Brain microvascular endothelial cell (primary cell): ENCODE data around the gene KCNK7.
A peak's percentile ranks its signal among the peaks of the same experiment; 100 is the strongest.
"Not testable (repeated sequence)": the region's sequence is repeated elsewhere in the genome, so short reads cannot be mapped to it uniquely, and the experiment has no call there.

ENCODE experiments used
- DNase-seq: peaks from one replicate; pipeline ENCODE4 v3.0.0-alpha.2; 2020
- H3K27ac ChIP-seq: fragments of 250-450 bp; sonication (Bioruptor Pico); 2 replicates; pipeline ENCODE4 v1.5.1; 2020; ENCODE audit warnings: mild to moderate bottlenecking, moderate library complexity
- H3K27me3 ChIP-seq: fragments of 250-450 bp; sonication (Bioruptor Pico); replicated peaks from 2 replicates; pipeline ENCODE4 v1.5.1; 2020; ENCODE audit warnings: mild to moderate bottlenecking
- H3K36me3 ChIP-seq: fragments of 250-450 bp; sonication (Bioruptor Pico); replicated peaks from 2 replicates; pipeline ENCODE4 v1.5.1; 2020; ENCODE audit warnings: mild to moderate bottlenecking
- H3K4me3 ChIP-seq: 2 replicates; pipeline ENCODE4 v1.5.1; 2011; ENCODE audit warnings: low read depth, mild to moderate bottlenecking, control low read depth, low read length, moderate library complexity
- in situ Hi-C: cut with HindIII; loops from 2 replicates; pipeline ENCODE4 v1.10.0; 2017; ENCODE audit warnings: low sequenced_read_pairs, low pct_ligation_motif_present
- TF ChIP-seq, protein P1 (sequence below): IDR thresholded peaks from 2 replicates; pipeline ENCODE4 v1.5.1; 2011; ENCODE audit warnings: low read depth, mild to moderate bottlenecking, moderate library complexity, low read length, control low read depth, inconsistent platforms; ENCODE audit errors: missing control alignments

Gene KCNK7

DNA sequence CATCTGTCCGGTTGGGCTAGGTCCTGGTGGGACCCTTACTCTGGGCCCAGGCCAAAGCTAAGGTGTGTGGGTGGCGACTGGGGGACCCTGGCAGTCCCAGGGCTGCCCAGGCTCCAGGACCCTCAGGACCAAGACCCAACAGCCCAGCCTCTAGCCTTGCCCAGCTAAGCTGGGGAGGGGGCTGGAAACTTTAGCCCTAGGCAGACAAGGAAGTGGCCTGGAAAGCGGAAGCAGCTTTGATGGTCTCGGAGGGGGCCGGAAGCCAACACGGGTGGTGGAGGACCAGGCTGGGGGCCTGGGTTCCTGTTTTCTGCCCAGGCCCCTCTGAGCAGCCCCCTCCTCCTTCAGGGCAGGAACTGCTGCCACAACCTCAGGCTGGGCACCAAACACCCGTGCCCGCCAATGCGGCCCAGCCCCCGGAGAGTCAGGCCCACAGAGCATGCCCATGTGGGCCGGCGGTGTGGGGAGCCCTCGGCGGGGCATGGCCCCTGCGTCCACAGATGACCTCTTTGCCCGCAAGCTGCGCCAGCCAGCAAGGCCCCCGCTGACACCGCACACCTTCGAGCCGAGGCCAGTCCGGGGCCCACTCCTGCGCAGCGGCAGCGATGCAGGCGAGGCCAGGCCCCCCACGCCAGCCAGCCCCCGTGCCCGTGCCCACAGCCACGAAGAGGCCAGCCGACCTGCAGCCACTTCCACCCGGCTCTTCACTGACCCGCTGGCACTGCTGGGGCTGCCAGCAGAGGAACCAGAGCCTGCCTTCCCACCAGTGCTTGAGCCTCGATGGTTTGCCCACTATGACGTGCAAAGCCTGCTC, 45.1 kb upstream of the KCNK7 start:
- DNase-seq, result no peak
- Histone ChIP-seq H3K27ac (no peak overlapping the region), H3K27me3 (no peaks in the 10 kb centered on the region), H3K36me3 (peaks cover 19% of the 10 kb centered on the region), H3K4me3 (no peak overlapping the region)
- in situ Hi-C loops, result no loop called here
- TF ChIP-seq, protein P1, sequence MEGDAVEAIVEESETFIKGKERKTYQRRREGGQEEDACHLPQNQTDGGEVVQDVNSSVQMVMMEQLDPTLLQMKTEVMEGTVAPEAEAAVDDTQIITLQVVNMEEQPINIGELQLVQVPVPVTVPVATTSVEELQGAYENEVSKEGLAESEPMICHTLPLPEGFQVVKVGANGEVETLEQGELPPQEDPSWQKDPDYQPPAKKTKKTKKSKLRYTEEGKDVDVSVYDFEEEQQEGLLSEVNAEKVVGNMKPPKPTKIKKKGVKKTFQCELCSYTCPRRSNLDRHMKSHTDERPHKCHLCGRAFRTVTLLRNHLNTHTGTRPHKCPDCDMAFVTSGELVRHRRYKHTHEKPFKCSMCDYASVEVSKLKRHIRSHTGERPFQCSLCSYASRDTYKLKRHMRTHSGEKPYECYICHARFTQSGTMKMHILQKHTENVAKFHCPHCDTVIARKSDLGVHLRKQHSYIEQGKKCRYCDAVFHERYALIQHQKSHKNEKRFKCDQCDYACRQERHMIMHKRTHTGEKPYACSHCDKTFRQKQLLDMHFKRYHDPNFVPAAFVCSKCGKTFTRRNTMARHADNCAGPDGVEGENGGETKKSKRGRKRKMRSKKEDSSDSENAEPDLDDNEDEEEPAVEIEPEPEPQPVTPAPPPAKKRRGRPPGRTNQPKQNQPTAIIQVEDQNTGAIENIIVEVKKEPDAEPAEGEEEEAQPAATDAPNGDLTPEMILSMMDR, result no peak

DNA sequence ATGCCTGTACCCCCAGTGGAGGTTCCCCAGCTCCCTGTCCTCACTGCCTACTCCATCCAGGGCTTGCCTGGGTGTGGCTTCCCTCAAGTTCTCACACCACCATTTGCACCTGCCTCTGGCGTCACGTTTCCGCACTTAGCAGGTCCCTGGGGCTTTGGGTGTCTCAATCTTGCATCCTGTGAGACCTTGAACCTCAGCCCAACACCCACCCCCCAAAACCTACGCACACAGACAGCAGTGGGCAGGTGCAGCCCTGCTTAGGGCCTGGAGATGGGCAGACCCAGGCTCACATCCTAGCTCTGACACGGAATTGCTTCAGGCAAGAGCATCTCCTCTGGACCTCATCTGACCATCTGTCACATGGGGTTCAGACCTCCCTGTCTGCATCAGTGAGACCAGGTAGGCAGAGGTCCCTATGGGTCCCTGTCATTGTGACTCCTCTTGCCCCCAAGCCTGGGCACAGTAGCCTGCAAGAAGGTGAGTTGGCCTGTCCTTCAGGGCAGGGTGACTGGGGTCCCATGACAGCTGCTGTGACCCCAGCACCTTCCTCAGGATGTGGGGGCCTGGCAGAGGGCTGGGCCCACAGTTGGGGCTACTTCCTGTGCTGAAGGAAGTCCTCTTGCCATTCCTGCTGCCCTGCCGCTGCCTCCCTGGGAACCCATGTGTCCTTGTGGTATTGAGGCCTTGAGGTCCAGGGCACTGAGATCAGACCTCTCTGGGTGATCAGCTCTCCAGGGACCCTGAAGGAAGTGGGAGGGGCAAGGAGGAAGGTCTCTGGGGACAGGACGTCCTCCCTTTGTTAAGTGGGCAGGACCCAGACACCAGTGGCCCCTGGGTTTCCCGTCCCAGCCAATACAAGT, 44.3 kb upstream of the KCNK7 start:
- no peak overlapping the region for H3K27ac ChIP-seq
- in situ Hi-C loops, result no loop called here
- DNase-seq, result no peak
- H3K4me3 ChIP-seq, result no peak overlapping the region
- TF ChIP-seq, protein P1, result no peak
- no peaks in the 10 kb centered on the region for H3K27me3 ChIP-seq
- H3K36me3 ChIP-seq, result peaks cover 28% of the 10 kb centered on the region

DNA sequence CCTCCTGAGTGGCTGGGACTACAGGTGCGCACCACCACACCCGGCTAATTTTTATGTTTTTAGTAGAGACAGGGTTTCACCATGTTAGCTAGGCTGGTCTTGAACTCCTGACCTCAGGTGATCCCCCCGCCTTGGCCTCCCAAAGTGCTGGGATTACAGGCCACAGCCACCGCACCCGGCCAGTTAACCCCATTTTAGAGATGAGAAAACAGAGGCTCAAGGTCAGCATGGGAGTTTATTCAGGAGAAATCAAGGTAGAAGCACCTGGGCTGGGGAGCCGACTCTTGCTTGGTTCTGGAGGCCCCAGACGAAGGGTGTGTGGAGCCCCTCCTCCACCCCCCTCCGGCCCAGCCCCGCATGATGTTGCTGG, 43.6 kb upstream of the KCNK7 start:
- H3K27me3 ChIP-seq, DNase-seq, H3K4me3 ChIP-seq, H3K27ac ChIP-seq, in situ Hi-C loops: not testable (repeated sequence)
- peaks cover 34% of the 10 kb centered on the region for H3K36me3 ChIP-seq

DNA sequence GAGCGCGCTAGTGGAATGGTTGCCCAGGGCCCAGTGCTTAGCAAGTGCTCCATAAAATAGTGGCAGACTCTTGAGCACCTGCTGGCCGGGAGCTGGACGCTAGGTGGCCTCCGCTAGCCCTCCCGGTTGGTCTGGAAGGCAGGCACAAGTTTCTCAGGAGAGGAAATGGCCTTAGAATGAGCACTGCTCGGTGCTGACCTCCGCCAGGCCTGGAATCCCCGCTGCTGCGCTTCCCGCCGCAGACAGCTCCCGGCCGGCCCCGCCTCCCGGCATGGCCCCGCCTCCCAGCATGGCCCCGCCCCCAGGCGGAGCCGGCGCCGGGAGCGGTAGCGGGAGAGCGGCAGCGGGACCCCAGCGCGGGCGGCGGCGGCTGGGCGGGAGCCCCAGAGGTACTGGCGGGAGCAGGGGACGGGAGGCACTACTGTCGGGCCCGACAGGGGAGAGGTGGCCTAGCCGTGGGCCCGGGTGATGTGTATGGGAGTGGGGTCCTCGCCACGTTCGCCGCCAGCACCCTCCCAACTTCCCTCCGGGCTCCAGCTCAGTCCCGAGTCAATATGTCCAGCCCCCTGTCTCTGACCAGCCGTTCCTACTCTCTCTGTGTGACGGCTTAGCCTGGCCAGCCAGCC, 42.3 kb upstream of the KCNK7 start, which contains the start of gene SIPA1:
SIPA1 (plus strand) TSS at position 308 of the 626 bp plus-strand sequence. CDS start 2,821 bp downstream, outside the sequence.
- in situ Hi-C loops, result no loop called here
- TF ChIP-seq, protein P1, result peak; percentile 82
- peak within 1 kb of the TSS; percentile 76 for H3K4me3 ChIP-seq
- H3K27me3 ChIP-seq, result no peaks in the 10 kb centered on the region
- DNase-seq, result peak; percentile 81
- peak within 1 kb of the TSS; percentile 56 for H3K27ac ChIP-seq
- peaks cover 36% of the 10 kb centered on the region for H3K36me3 ChIP-seq

DNA sequence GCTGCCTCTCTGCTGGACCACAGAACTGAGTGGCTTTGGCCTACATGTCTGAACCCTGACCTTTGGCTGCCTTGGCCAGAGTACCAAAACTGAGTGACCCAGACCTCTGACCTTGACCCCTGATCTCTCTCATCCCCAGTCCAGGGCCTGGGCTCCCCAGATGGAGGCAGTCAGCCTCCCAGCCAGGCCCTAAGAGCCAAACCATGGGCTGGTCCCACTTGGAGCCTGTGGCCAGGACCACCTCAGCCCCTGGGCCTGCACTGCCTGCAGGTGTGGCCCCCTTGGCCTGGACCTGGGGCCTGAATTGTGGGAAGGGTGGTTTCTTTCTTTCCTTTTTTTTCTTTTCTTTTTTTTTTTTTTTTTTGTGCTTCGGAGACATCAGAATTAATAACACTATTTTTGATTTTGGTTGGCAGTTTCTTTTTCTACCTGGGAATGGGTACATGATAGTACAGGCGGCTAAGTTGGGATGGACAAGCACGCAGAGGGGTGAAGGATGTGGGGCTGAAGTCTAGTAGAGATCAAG, 41.5 kb upstream of the KCNK7 start:
- Histone ChIP-seq H3K36me3 (peaks cover 36% of the 10 kb centered on the region), H3K4me3 (no peak overlapping the region), H3K27ac (no peak overlapping the region), H3K27me3 (no peaks in the 10 kb centered on the region)
- TF ChIP-seq, protein P1, result no peak
- in situ Hi-C loops, result no loop called here
- no peak for DNase-seq
